Measurements from ENCODE around the gene CCL8.

GRCh38 chr17:34283571-34283970, 35.7 kb upstream of the CCL8 start:
- no peak for TF ChIP-seq EP300 (IDR thresholded peaks at IDR 0.05; ENCODE audit: borderline replicate concordance in 1 of 2, low read depth in 1 of 2, low read length in 1 of 2)
- TF ChIP-seq, protein P1, sequence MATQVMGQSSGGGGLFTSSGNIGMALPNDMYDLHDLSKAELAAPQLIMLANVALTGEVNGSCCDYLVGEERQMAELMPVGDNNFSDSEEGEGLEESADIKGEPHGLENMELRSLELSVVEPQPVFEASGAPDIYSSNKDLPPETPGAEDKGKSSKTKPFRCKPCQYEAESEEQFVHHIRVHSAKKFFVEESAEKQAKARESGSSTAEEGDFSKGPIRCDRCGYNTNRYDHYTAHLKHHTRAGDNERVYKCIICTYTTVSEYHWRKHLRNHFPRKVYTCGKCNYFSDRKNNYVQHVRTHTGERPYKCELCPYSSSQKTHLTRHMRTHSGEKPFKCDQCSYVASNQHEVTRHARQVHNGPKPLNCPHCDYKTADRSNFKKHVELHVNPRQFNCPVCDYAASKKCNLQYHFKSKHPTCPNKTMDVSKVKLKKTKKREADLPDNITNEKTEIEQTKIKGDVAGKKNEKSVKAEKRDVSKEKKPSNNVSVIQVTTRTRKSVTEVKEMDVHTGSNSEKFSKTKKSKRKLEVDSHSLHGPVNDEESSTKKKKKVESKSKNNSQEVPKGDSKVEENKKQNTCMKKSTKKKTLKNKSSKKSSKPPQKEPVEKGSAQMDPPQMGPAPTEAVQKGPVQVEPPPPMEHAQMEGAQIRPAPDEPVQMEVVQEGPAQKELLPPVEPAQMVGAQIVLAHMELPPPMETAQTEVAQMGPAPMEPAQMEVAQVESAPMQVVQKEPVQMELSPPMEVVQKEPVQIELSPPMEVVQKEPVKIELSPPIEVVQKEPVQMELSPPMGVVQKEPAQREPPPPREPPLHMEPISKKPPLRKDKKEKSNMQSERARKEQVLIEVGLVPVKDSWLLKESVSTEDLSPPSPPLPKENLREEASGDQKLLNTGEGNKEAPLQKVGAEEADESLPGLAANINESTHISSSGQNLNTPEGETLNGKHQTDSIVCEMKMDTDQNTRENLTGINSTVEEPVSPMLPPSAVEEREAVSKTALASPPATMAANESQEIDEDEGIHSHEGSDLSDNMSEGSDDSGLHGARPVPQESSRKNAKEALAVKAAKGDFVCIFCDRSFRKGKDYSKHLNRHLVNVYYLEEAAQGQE (IDR thresholded peaks at IDR 0.05; ENCODE audit: low read depth, low read length), result no peak

Data from SK-N-SH (cell line).